Body of pancreas (tissue), 4 donors: ENCODE data around the gene GID8. TPM values are rescaled to one million over a fixed set of nuclear protein-coding genes. Genes with fewer than 3 reads are reported as not detected.
A peak's percentile ranks its signal among the peaks of the same experiment; 100 is the strongest.

Experiments used
- ATAC-seq: fragments of 150-250 bp; one replicate; pipeline ENCODE4 v1.9.1; 2016
- DNase-seq, 4 donors: peaks; one replicate each; pipeline ENCODE4 v3.0.0-alpha.2; 2019
- H3K27ac ChIP-seq, 4 donors: fragments of 200-600 bp; sonication (generic); 1 replicate in 3 of 4; 2 replicates in 1 of 4; pipeline versions ENCODE4 v1.5.1 to v1.6.1; 2016 to 2019; ENCODE audit warnings: mild to moderate bottlenecking in 1 of 4, mixed read lengths in 1 of 4, moderate library complexity in 1 of 4
- H3K27me3 ChIP-seq, 2 donors: fragments of 200-600 bp; sonication (generic); one replicate each; pipeline ENCODE4 v1.6.0; 2016; ENCODE audit warnings: mild to moderate bottlenecking in 1 of 2
- H3K36me3 ChIP-seq, 2 donors: fragments of 200-600 bp; sonication (generic); replicated peaks in 1 of 2; 2 replicates each; pipeline ENCODE4 v1.5.1; 2016; ENCODE audit warnings: low read depth in 2 of 2; ENCODE audit not compliant: insufficient read depth in 1 of 2
- H3K4me1 ChIP-seq: fragments of 200-600 bp; sonication (generic); one replicate; pipeline ENCODE4 v1.6.0; 2016
- H3K4me3 ChIP-seq, 2 donors: fragments of 200-600 bp; sonication (generic); 1 replicate in 1 of 2; 2 replicates in 1 of 2; pipeline ENCODE4 v1.5.1; 2016 to 2019
- H3K9me3 ChIP-seq, 3 donors: fragments of 200-600 bp; sonication (generic); 1 replicate in 2 of 3; 2 replicates in 1 of 3; pipeline ENCODE4 v1.5.1; 2016
- CTCF ChIP-seq, 7 experiments: fragments of 450-650 bp in 4 of 7; fragments of 200-600 bp in 3 of 7; sonication (generic) in 3 of 7; IDR thresholded peaks; one replicate each; pipeline ENCODE4 v1.5.1; 2016 to 2019; ENCODE audit warnings: antibody characterized with exemption in 7 of 7
- POLR2A ChIP-seq, 3 donors: fragments of 450-650 bp; IDR thresholded peaks; one replicate each; pipeline ENCODE4 v1.6.1; 2016; ENCODE audit warnings: antibody characterized with exemption in 3 of 3, mild to moderate bottlenecking in 2 of 3
- WGBS, 2 donors: methylation state at CpG; one replicate each; pipeline ENCODE4 v1.1.5; 2017; 5-methylcytosine and 5-hydroxymethylcytosine counted together
- intact Hi-C: fragments of 100-400 bp; cut with DNase I; formaldehyde crosslinking; loops from one replicate; pipeline ENCODE4 v1.15.1; 2023
- total RNA-seq, 2 donors: library from RNA; depleted of rRNA; stranded (reverse); fragments of >200 nt; gene quantifications; one replicate each; pipeline ENCODE4 v1.1.0, GENCODE V29; 2016

Gene GID8
- total RNA-seq, 2 donors from 2014 or later = 26.2 to 29.7 TPM

- no peaks in the 10 kb centered on the region for H3K27me3 ChIP-seq
- no peak overlapping the region for H3K27ac ChIP-seq
- 66 to 83% methylated on average over 6 of the region's 6 CpGs for WGBS, 2 donors
- ATAC-seq = no peak
- no peak for DNase-seq
- H3K9me3 ChIP-seq = no peaks in the 10 kb centered on the region
- H3K4me1 ChIP-seq = peaks cover 91% of the 10 kb centered on the region
- no peak overlapping the region for H3K4me3 ChIP-seq
- intact Hi-C loops = no loop called here
- TF ChIP-seq CTCF (IDR thresholded peaks at IDR 0.05) = no peak
- no peak for TF ChIP-seq POLR2A (IDR thresholded peaks at IDR 0.05)
- H3K36me3 ChIP-seq = no peaks in the 10 kb centered on the region
Measured at GRCh38 chr20:62918831-62919230, 19.1 kb upstream of the GID8 start.

GRCh38 chr20:62920039-62920645, 17.8 kb upstream of the GID8 start:
- Histone ChIP-seq H3K36me3 (no peaks in the 10 kb centered on the region), H3K4me1 (peaks cover 93% of the 10 kb centered on the region), H3K9me3 (no peaks in the 10 kb centered on the region), H3K27ac (no peak overlapping the region), H3K4me3 (no peak overlapping the region), H3K27me3 (no peaks in the 10 kb centered on the region)
- intact Hi-C loops = no loop called here
- WGBS, 2 donors = 69 to 79% methylated on average over 9 to 10 of the region's 10 CpGs
- TF ChIP-seq CTCF (IDR thresholded peaks at IDR 0.05) = no peak
- ATAC-seq (no peak), DNase-seq (no peak)

- Histone ChIP-seq H3K4me1 (peaks cover 83% of the 10 kb centered on the region), H3K27ac (peak overlapping the region in 2 of 4 donors; percentile 31 to 40), H3K36me3 (no peaks in the 10 kb centered on the region), H3K9me3 (no peaks in the 10 kb centered on the region), H3K27me3 (no peaks in the 10 kb centered on the region), H3K4me3 (no peak overlapping the region)
- no peak for TF ChIP-seq POLR2A (IDR thresholded peaks at IDR 0.05)
- TF ChIP-seq CTCF (IDR thresholded peaks at IDR 0.05) = peak; percentile 9 to 64 (median 54)
- intact Hi-C loops = no loop called here
- DNase-seq (peak; percentile 48 to 67 (median 63)), ATAC-seq (peak; percentile 53)
- WGBS, 2 donors = 36% methylated on average over 8 of the region's 8 CpGs
Measured at GRCh38 chr20:62921119-62921687, 16.7 kb upstream of the GID8 start.

GRCh38 chr20:62922451-62922921, 15.5 kb upstream of the GID8 start:
- Histone ChIP-seq H3K27ac (peak overlapping the region in 3 of 4 donors; percentile 92 to 98 (median 97)), H3K9me3 (no peaks in the 10 kb centered on the region), H3K36me3 (no peaks in the 10 kb centered on the region), H3K4me3 (no peak overlapping the region), H3K4me1 (peaks cover 82% of the 10 kb centered on the region), H3K27me3 (no peaks in the 10 kb centered on the region)
- no peak for ATAC-seq
- intact Hi-C loops = no loop called here
- 63 to 74% methylated on average over 12 to 14 of the region's 14 CpGs for WGBS, 2 donors
- DNase-seq = no peak
- TF ChIP-seq CTCF (IDR thresholded peaks at IDR 0.05) = no peak
- TF ChIP-seq POLR2A (IDR thresholded peaks at IDR 0.05) = no peak
